IMR-90 (cell line): ENCODE results near the gene STATH.

Experiments
- BHLHE40 ChIP-seq: fragments of 150-350 bp; IDR thresholded peaks from 2 replicates; pipeline ENCODE4 v1.6.1; 2016; ENCODE audit warnings: mild to moderate bottlenecking, low read depth, low read length
- CTCF ChIP-seq: conservative IDR thresholded peaks from 2 replicates; pipeline ENCODE4 v1.5.1; 2012; ENCODE audit warnings: mild to moderate bottlenecking, low read depth, low read length, improper control_type of control experiment
- MAZ ChIP-seq: IDR thresholded peaks from 2 replicates; pipeline ENCODE4 v1.6.1; 2012; ENCODE audit warnings: low read depth, mild to moderate bottlenecking, low read length, improper control_type of control experiment, moderate library complexity, borderline replicate concordance
- MXI1 ChIP-seq: IDR thresholded peaks from 2 replicates; pipeline ENCODE4 v1.6.1; 2012; ENCODE audit warnings: low read depth, mild to moderate bottlenecking, low read length, moderate library complexity, borderline replicate concordance
- POLR2A ChIP-seq: IDR thresholded peaks from 2 replicates; pipeline ENCODE4 v1.6.1; 2012; ENCODE audit warnings: mild to moderate bottlenecking, low read depth, low read length
- RAD21 ChIP-seq: IDR thresholded peaks from 2 replicates; pipeline ENCODE4 v1.6.1; 2012; ENCODE audit warnings: low read length, improper control_type of control experiment
- RCOR1 ChIP-seq: IDR thresholded peaks from 2 replicates; pipeline ENCODE4 v1.6.1; 2012; ENCODE audit warnings: mild to moderate bottlenecking, low read length, improper control_type of control experiment; ENCODE audit not compliant: insufficient replicate concordance
- RFX5 ChIP-seq: IDR thresholded peaks from 2 replicates; pipeline ENCODE4 v1.8.0; 2012; ENCODE audit warnings: low read depth, mild to moderate bottlenecking, low read length, moderate library complexity
- TF ChIP-seq, protein P1 (sequence below): fragments of 150-350 bp; IDR thresholded peaks from 2 replicates; pipeline ENCODE4 v1.6.1; 2017; ENCODE audit warnings: mild to moderate bottlenecking, antibody characterized with exemption, low read length, low read depth
- TF ChIP-seq, protein P2 (sequence below): fragments of 150-350 bp; IDR thresholded peaks from 2 replicates; pipeline ENCODE4 v1.6.1; 2016; ENCODE audit warnings: low read depth, mild to moderate bottlenecking, low read length, moderate library complexity, borderline replicate concordance

DNA sequence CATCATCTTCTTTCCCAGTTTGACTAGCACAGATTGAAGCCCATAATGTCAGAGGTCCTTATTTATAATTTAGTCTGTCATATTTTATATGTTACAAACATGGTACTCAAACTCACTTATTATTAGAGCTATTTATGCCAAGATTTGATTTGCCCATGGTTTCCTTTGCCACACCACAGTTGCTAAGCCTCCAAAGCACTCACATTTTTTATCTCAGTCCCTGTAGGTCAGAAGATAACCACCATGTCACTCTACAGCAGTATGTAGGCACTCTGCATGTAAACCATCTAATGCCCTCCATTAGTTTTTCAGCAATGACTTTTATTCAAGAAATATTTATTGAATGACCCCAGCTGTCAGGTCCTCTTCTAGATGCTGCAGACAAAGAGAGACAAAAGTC, 6.7 kb downstream of the STATH start:
- TF ChIP-seq POLR2A (no peak), CTCF (no peak), MXI1 (no peak), RFX5 (no peak), RCOR1 (no peak), MAZ (no peak), BHLHE40 (no peak), RAD21 (no peak)
- TF ChIP-seq, protein P1, sequence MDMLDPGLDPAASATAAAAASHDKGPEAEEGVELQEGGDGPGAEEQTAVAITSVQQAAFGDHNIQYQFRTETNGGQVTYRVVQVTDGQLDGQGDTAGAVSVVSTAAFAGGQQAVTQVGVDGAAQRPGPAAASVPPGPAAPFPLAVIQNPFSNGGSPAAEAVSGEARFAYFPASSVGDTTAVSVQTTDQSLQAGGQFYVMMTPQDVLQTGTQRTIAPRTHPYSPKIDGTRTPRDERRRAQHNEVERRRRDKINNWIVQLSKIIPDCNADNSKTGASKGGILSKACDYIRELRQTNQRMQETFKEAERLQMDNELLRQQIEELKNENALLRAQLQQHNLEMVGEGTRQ: no peak
- TF ChIP-seq, protein P2, sequence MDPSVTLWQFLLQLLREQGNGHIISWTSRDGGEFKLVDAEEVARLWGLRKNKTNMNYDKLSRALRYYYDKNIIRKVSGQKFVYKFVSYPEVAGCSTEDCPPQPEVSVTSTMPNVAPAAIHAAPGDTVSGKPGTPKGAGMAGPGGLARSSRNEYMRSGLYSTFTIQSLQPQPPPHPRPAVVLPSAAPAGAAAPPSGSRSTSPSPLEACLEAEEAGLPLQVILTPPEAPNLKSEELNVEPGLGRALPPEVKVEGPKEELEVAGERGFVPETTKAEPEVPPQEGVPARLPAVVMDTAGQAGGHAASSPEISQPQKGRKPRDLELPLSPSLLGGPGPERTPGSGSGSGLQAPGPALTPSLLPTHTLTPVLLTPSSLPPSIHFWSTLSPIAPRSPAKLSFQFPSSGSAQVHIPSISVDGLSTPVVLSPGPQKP: no peak
